ENCODE measurements around the gene SFTPD. TPM values are rescaled to one million over a fixed set of nuclear protein-coding genes. Genes with fewer than 3 reads are reported as not detected.

SFTPD gene
- total and polyA plus RNA-seq, 2 donors (not counting 1 experiment from before 2014, with no cell fraction given): not detected

- H3K27me3 ChIP-seq (ENCODE audit: control insufficient read depth, insufficient read depth, low read length): peaks cover 4% of the 10 kb centered on the region
- TF ChIP-seq EZH2 (IDR thresholded peaks at IDR 0.05; ENCODE audit: low read length, missing control alignments) (no peak), CTCF (conservative IDR thresholded peaks at IDR 0.05 in 1 of 2, IDR thresholded peaks at IDR 0.05 in 1 of 2; ENCODE audit: low read depth in 1 of 2, low read length in 2 of 2) (no peak)
- no peak overlapping the region for H3K4me3 ChIP-seq (replicated peaks in 1 of 4; ENCODE audit: control extremely low read depth in 1 of 4, insufficient read depth in 1 of 4, low read depth in 3 of 4, low read length in 4 of 4)
- no peak overlapping the region for H3K27ac ChIP-seq (ENCODE audit: insufficient read depth, low read length)
- no peaks in the 10 kb centered on the region for H3K36me3 ChIP-seq (ENCODE audit: control insufficient read depth, insufficient read depth, low read length)
- H3K4me1 ChIP-seq (ENCODE audit: control insufficient read depth, extremely low read depth, insufficient read depth, low read length): no peaks in the 10 kb centered on the region
- DNase-seq (ENCODE audit: low read depth in 2 of 2): no peak
- H3K4me2 ChIP-seq (ENCODE audit: extremely low read depth, insufficient read depth, low read length): no peak overlapping the region
- H2AFZ ChIP-seq (ENCODE audit: low read length): no peak overlapping the region
- no peaks in the 10 kb centered on the region for H3K9me3 ChIP-seq (ENCODE audit: control insufficient read depth, insufficient read depth, low read depth, low read length)
- no peaks in the 10 kb centered on the region for H3K79me2 ChIP-seq (ENCODE audit: control insufficient read depth, insufficient read depth, low read length)
- H3K9ac ChIP-seq (ENCODE audit: insufficient read depth, low read length): no peak overlapping the region
- no peaks in the 10 kb centered on the region for H4K20me1 ChIP-seq (ENCODE audit: control insufficient read depth, extremely low read depth, insufficient read depth, low read length)
Measured at GRCh38 chr10:79941585-79942210, 7.2 kb downstream of the SFTPD start.

- H3K27me3 ChIP-seq (ENCODE audit: control insufficient read depth, insufficient read depth, low read length): peaks cover 4% of the 10 kb centered on the region
- no peak overlapping the region for H2AFZ ChIP-seq (ENCODE audit: low read length)
- H3K36me3 ChIP-seq (ENCODE audit: control insufficient read depth, insufficient read depth, low read length): no peaks in the 10 kb centered on the region
- H3K4me1 ChIP-seq (ENCODE audit: control insufficient read depth, extremely low read depth, insufficient read depth, low read length): no peaks in the 10 kb centered on the region
- H3K9me3 ChIP-seq (ENCODE audit: control insufficient read depth, insufficient read depth, low read depth, low read length): no peaks in the 10 kb centered on the region
- TF ChIP-seq CTCF (conservative IDR thresholded peaks at IDR 0.05 in 1 of 2, IDR thresholded peaks at IDR 0.05 in 1 of 2; ENCODE audit: low read depth in 1 of 2, low read length in 2 of 2) (no peak), EZH2 (IDR thresholded peaks at IDR 0.05; ENCODE audit: low read length, missing control alignments) (no peak)
- H3K4me3 ChIP-seq (replicated peaks in 1 of 4; ENCODE audit: control extremely low read depth in 1 of 4, insufficient read depth in 1 of 4, low read depth in 3 of 4, low read length in 4 of 4): no peak overlapping the region
- H3K4me2 ChIP-seq (ENCODE audit: extremely low read depth, insufficient read depth, low read length): no peak overlapping the region
- no peak for DNase-seq (ENCODE audit: low read depth in 2 of 2)
- H3K79me2 ChIP-seq (ENCODE audit: control insufficient read depth, insufficient read depth, low read length): no peaks in the 10 kb centered on the region
- no peak overlapping the region for H3K27ac ChIP-seq (ENCODE audit: insufficient read depth, low read length)
- H3K9ac ChIP-seq (ENCODE audit: insufficient read depth, low read length): no peak overlapping the region
- no peaks in the 10 kb centered on the region for H4K20me1 ChIP-seq (ENCODE audit: control insufficient read depth, extremely low read depth, insufficient read depth, low read length)
Measured at GRCh38 chr10:79941146-79941545, 7.8 kb downstream of the SFTPD start.

GRCh38 chr10:79940431-79940830, 8.5 kb downstream of the SFTPD start:
- no peak overlapping the region for H3K4me2 ChIP-seq (ENCODE audit: extremely low read depth, insufficient read depth, low read length)
- no peak overlapping the region for H3K9ac ChIP-seq (ENCODE audit: insufficient read depth, low read length)
- no peak for DNase-seq (ENCODE audit: low read depth in 2 of 2)
- H3K9me3 ChIP-seq (ENCODE audit: control insufficient read depth, insufficient read depth, low read depth, low read length): no peaks in the 10 kb centered on the region
- H3K4me3 ChIP-seq (replicated peaks in 1 of 4; ENCODE audit: control extremely low read depth in 1 of 4, insufficient read depth in 1 of 4, low read depth in 3 of 4, low read length in 4 of 4): no peak overlapping the region
- H2AFZ ChIP-seq (ENCODE audit: low read length): no peak overlapping the region
- no peaks in the 10 kb centered on the region for H3K4me1 ChIP-seq (ENCODE audit: control insufficient read depth, extremely low read depth, insufficient read depth, low read length)
- TF ChIP-seq EZH2 (IDR thresholded peaks at IDR 0.05; ENCODE audit: low read length, missing control alignments) (no peak), CTCF (conservative IDR thresholded peaks at IDR 0.05 in 1 of 2, IDR thresholded peaks at IDR 0.05 in 1 of 2; ENCODE audit: low read depth in 1 of 2, low read length in 2 of 2) (no peak)
- no peaks in the 10 kb centered on the region for H3K79me2 ChIP-seq (ENCODE audit: control insufficient read depth, insufficient read depth, low read length)
- no peaks in the 10 kb centered on the region for H4K20me1 ChIP-seq (ENCODE audit: control insufficient read depth, extremely low read depth, insufficient read depth, low read length)
- peaks cover 4% of the 10 kb centered on the region for H3K27me3 ChIP-seq (ENCODE audit: control insufficient read depth, insufficient read depth, low read length)
- no peak overlapping the region for H3K27ac ChIP-seq (ENCODE audit: insufficient read depth, low read length)
- no peaks in the 10 kb centered on the region for H3K36me3 ChIP-seq (ENCODE audit: control insufficient read depth, insufficient read depth, low read length)

All from fibroblast of lung (primary cell).